GM12872 (cell line): Measurements from ENCODE around the gene HS6ST3.

ENCODE experiments used
- TF ChIP-seq, protein P1 (sequence below): IDR thresholded peaks from 3 replicates; pipeline ENCODE4 v1.5.1; 2011; ENCODE audit warnings: low read depth, mild to moderate bottlenecking, low read length, moderate library complexity; ENCODE audit not compliant: insufficient read depth

Gene HS6ST3

DNA sequence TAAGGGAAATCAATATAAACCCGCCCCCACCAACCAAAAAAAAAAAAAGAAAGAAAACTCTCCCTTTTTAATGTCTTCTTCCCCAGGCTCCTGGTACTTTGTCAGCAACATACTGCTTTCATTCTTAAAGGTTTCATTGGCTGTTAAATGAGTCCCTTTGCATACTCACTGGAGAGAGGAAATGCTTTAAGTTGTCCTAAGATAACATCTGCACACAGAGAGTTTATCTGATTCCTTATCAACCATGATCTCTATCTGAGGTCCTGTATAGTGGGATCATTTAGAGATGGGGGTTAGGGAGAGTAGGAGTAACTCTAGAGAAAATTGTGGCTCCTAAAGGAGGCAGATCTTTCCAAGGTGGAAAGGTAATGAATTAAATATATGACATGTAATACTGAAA is 747.9 kb downstream of the HS6ST3 start:
- TF ChIP-seq, protein P1, sequence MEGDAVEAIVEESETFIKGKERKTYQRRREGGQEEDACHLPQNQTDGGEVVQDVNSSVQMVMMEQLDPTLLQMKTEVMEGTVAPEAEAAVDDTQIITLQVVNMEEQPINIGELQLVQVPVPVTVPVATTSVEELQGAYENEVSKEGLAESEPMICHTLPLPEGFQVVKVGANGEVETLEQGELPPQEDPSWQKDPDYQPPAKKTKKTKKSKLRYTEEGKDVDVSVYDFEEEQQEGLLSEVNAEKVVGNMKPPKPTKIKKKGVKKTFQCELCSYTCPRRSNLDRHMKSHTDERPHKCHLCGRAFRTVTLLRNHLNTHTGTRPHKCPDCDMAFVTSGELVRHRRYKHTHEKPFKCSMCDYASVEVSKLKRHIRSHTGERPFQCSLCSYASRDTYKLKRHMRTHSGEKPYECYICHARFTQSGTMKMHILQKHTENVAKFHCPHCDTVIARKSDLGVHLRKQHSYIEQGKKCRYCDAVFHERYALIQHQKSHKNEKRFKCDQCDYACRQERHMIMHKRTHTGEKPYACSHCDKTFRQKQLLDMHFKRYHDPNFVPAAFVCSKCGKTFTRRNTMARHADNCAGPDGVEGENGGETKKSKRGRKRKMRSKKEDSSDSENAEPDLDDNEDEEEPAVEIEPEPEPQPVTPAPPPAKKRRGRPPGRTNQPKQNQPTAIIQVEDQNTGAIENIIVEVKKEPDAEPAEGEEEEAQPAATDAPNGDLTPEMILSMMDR: no peak

DNA sequence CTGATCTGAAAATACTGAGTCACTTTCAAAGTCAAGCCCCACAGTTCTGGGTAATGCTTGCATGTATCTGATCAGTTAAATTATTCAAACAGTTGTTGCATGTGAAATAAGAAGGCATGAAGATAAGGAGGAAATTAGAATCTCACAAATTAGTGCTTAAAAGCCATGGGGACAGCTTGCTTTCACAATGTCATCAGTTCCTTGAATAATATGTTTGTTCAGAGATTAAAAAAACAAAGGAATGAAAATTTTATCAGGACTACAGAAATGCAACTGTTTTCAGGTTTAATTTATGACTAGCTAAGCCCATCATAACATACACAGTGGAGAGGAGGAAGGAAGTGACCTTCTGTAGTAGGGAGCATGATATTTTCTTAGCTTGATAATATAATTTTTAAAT is 754.3 kb downstream of the HS6ST3 start:
- TF ChIP-seq, protein P1: no peak

DNA sequence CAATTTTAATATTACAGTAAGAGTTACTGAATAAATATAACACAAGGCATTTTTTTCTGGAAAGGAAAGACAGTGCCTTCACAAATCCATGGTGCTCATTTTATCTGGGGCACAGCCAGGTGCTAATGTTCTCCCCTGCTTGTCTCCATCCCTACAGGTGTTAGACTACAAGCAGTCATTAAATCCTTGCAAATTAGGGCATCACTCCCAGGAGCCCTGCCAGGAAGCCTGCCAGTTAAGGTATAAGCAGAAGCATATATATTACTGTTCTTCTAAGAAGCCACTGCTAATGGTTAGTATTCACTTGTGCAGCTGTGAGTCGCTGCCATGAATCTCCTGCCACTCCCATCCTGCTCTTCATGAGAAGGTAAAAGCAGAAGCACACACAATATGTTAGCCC is 754.7 kb downstream of the HS6ST3 start:
- TF ChIP-seq, protein P1: no peak

DNA sequence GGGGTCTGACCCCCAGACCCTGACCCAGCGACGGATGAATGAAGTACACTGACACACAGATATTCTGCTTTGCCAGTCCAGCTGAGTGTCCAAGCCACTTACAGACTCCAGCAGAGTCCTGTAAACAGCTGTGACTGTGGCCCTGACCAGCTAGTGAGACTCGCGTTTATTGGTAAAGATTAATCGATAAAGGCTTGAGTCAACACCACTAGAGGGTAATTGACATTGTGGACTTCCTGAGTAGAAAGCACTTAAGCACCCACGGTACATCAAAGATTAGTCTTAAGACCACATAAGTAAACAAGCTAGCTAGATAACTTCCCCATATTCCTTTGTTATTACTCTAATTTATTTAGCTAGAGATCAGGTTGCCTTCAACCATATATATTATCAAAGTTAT is 758.4 kb downstream of the HS6ST3 start:
- TF ChIP-seq, protein P1: no peak

DNA sequence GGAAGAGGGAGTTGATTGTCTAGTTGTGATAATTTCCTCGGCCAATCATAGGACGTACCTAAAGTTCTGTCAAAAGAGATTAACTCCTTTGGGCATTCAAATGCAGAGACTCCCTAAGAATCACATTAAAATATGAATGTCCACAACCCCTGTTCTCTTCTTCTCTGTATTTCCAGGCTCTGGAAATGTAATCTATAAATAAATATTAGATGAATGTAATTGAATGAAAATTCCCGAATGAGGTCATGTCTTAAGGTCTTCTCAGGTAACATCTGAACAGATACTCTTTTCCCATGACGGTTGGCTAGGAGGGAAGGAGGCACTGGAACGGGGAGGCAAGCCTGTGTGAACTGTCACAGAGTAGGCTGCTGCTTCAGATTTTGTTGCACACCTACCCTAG is 759.2 kb downstream of the HS6ST3 start:
- TF ChIP-seq, protein P1: no peak

DNA sequence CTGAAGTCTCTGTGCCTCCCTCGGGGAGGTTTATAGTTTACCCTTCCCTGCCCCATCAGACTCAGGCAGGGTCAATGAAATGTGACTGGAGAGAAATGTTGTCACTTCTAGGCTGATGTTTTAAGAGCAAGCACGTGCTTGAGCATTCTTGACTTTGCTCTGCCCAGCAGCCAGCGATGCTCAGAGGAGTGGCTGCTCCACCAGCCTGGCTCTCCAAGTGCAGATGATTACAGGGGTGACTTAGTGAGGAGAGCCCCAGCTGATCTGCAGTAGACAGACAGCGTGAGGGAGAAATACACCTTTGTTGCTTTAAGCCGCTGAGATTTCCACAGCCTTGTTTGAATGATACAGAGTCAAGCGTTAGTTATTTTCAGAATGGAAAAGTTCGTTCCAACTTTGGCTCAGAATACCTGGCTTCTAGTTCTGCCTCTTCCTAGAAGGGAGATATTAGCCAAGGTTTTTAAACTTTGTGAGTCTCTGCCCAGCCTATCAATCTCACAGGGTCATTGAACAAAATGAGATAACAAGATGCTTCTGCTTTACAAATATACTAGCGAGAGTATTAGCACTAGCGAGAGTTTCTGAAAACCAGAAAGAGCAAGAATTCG is 760.7 kb downstream of the HS6ST3 start:
- TF ChIP-seq, protein P1: no peak

DNA sequence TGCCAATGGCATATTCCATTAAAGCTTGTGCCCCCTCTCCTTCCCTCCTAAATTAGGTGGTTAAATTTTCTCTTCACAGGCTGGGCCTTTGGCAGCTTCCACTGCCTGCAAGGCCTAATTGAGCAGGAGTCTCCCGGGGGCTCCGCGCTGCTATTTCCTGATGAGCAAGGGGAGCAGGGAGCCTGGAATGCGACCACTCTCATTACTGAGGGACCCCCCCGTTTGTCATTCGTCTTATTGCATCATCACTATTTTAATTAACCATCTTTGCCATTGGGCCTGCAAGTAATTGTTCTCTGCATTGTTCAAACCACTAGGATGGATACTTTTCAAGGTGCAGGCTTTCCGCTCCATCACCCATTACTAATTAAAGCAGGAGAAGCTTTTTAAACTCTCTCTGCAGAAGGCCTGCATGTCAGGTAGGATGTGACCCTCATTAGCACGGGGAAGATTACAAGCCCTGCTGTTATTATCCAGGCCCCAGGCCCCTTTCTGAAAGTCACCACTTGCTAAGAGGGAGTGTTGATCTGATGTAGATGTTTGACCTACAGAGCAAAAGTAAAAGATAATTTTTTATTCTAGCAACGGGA is 762.0 kb downstream of the HS6ST3 start:
- TF ChIP-seq, protein P1: no peak
